ENCODE measurements around the gene PPP1R14C. TPM values are rescaled to one million over a fixed set of nuclear protein-coding genes. Genes with fewer than 3 reads are reported as not detected.

PPP1R14C gene
- total RNA-seq, 3 donors from 2014 or later = 3.3 to 5.6 TPM; not detected in 1

GRCh38 chr6:150290429-150290828 lies 147.6 kb downstream of the PPP1R14C start:
- no peaks in the 10 kb centered on the region for H3K36me3 ChIP-seq
- no peak overlapping the region for H3K27ac ChIP-seq
- intact Hi-C loops (cut with DNase I; ENCODE audit: low total_unique reads) = no loop called here

GRCh38 chr6:150291968-150292710 lies 149.3 kb downstream of the PPP1R14C start:
- no peak for DNase-seq (ENCODE audit: low spot score in 2 of 2)
- Histone ChIP-seq H3K27ac (no peak overlapping the region), H3K36me3 (no peaks in the 10 kb centered on the region), H3K27me3 (no peaks in the 10 kb centered on the region), H3K9me3 (peaks cover 1 to 6% of the 10 kb centered on the region in 2 donors), H3K4me1 (no peaks in the 10 kb centered on the region), H3K4me3 (no peak overlapping the region)
- intact Hi-C loops (cut with DNase I; ENCODE audit: low total_unique reads) = no loop called here
- no peak for TF ChIP-seq POLR2A (IDR thresholded peaks at IDR 0.05)

More at GRCh38 chr6:150290429-150290828, 147.6 kb downstream of the PPP1R14C start:
- TF ChIP-seq POLR2A (IDR thresholded peaks at IDR 0.05) = no peak
- no peak for TF ChIP-seq POLR2AphosphoS5 (IDR thresholded peaks at IDR 0.05)
- TF ChIP-seq CTCF (IDR thresholded peaks at IDR 0.05) = no peak
- Histone ChIP-seq H3K4me3 (no peak overlapping the region), H3K9me3 (no peaks in the 10 kb centered on the region), H3K4me1 (no peaks in the 10 kb centered on the region), H3K27me3 (no peaks in the 10 kb centered on the region)
- DNase-seq (ENCODE audit: low spot score in 2 of 2) = no peak

- H3K4me1 ChIP-seq = no peaks in the 10 kb centered on the region
- H3K27me3 ChIP-seq = no peaks in the 10 kb centered on the region
- no peak for DNase-seq (ENCODE audit: low spot score in 2 of 2)
- intact Hi-C loops (cut with DNase I; ENCODE audit: low total_unique reads) = no loop called here
- H3K27ac ChIP-seq = no peak overlapping the region
- no peak overlapping the region for H3K4me3 ChIP-seq
- no peaks in the 10 kb centered on the region for H3K36me3 ChIP-seq
- peaks cover 7 to 14% of the 10 kb centered on the region in 2 donors for H3K9me3 ChIP-seq
- TF ChIP-seq POLR2AphosphoS5 (IDR thresholded peaks at IDR 0.05) (no peak), CTCF (IDR thresholded peaks at IDR 0.05) (no peak), POLR2A (IDR thresholded peaks at IDR 0.05) (no peak)
These were observed 150.2 kb downstream of the PPP1R14C start for GRCh38 chr6:150293019-150293418.

GRCh38 chr6:150293423-150294173 lies 150.8 kb downstream of the PPP1R14C start:
- Histone ChIP-seq H3K4me1 (no peaks in the 10 kb centered on the region), H3K4me3 (no peak overlapping the region), H3K36me3 (no peaks in the 10 kb centered on the region), H3K9me3 (peaks cover 7 to 14% of the 10 kb centered on the region in 2 donors), H3K27ac (no peak overlapping the region), H3K27me3 (no peaks in the 10 kb centered on the region)
- intact Hi-C loops (cut with DNase I; ENCODE audit: low total_unique reads) = no loop called here
- TF ChIP-seq POLR2AphosphoS5 (IDR thresholded peaks at IDR 0.05) (no peak), POLR2A (IDR thresholded peaks at IDR 0.05) (no peak), CTCF (IDR thresholded peaks at IDR 0.05) (no peak)
- no peak for DNase-seq (ENCODE audit: low spot score in 2 of 2)

- H3K27me3 ChIP-seq = no peaks in the 10 kb centered on the region
- no peak for DNase-seq (ENCODE audit: low spot score in 2 of 2)
- peaks cover 7 to 14% of the 10 kb centered on the region in 2 donors for H3K9me3 ChIP-seq
- TF ChIP-seq POLR2AphosphoS5 (IDR thresholded peaks at IDR 0.05) (no peak), CTCF (IDR thresholded peaks at IDR 0.05) (no peak), POLR2A (IDR thresholded peaks at IDR 0.05) (no peak)
- H3K4me1 ChIP-seq = no peaks in the 10 kb centered on the region
- H3K4me3 ChIP-seq = no peak overlapping the region
- no peaks in the 10 kb centered on the region for H3K36me3 ChIP-seq
- H3K27ac ChIP-seq = no peak overlapping the region
- intact Hi-C loops (cut with DNase I; ENCODE audit: low total_unique reads) = no loop called here
These were observed 154.0 kb downstream of the PPP1R14C start for GRCh38 chr6:150296890-150297289.

Data from breast epithelium (tissue), 4 donors.